ENCODE measurements around the gene PRKD3. TPM values are rescaled to one million over a fixed set of nuclear protein-coding genes. Genes with fewer than 3 reads are reported as not detected.
"Not testable (repeated sequence)": the region's sequence is repeated elsewhere in the genome, so short reads cannot be mapped to it uniquely, and the experiment has no call there.

The PRKD3 gene
- total and polyA plus RNA-seq, 2 donors (not counting 3 experiments of a cell fraction or from before 2014, with no cell fraction given), result 14.9 to 47.3 TPM

GRCh38 chr2:37295469-37296073 lies 29.1 kb downstream of the PRKD3 start:
- H3K9me1 ChIP-seq (replicated peaks; ENCODE audit: control insufficient read depth, extremely low read depth, insufficient read depth, low read length), result no peaks in the 10 kb centered on the region
- DNase-seq (ENCODE audit: low read depth, low spot score), result no peak
- TF ChIP-seq GATA2 (IDR thresholded peaks at IDR 0.05; ENCODE audit: insufficient read depth, insufficient read length, low read depth, low read length), result no peak
- no peak for TF ChIP-seq EZH2 (IDR thresholded peaks at IDR 0.05; ENCODE audit: borderline replicate concordance, low read depth, low read length, severe bottlenecking)
- TF ChIP-seq JUN (IDR thresholded peaks at IDR 0.05; ENCODE audit: borderline replicate concordance, insufficient read depth, insufficient read length, low read depth), result no peak
- TF ChIP-seq POLR2AphosphoS5 (IDR thresholded peaks at IDR 0.05; ENCODE audit: insufficient read depth, low read depth, low read length), result no peak
- no peak for TF ChIP-seq MYC (IDR thresholded peaks at IDR 0.05; ENCODE audit: low read depth, low read length)
- TF ChIP-seq FOS (IDR thresholded peaks at IDR 0.05; ENCODE audit: borderline replicate concordance, insufficient read depth, low read length), result no peak
- TF ChIP-seq MAX (IDR thresholded peaks at IDR 0.05; ENCODE audit: insufficient read depth, insufficient read length), result no peak
- no peak for TF ChIP-seq POLR2A (IDR thresholded peaks at IDR 0.05; ENCODE audit: low read depth, low read length)
- no peak for TF ChIP-seq CTCF (IDR thresholded peaks at IDR 0.05; ENCODE audit: extremely low read depth in 1 of 2, insufficient read depth in 1 of 2, low read depth in 1 of 2, low read length in 2 of 2)
- CTCF ChIA-PET, result no interaction called here
- intact Hi-C loops (cut with micrococcal nuclease) (no loop called here), dilution Hi-C loops (cut with MboI; ENCODE audit: extremely low pct_ligation_motif_present, low sequenced_read_pairs) (no loop called here)
- no peaks in the 10 kb centered on the region for H3K9me3 ChIP-seq (replicated peaks; ENCODE audit: control insufficient read depth, insufficient read depth, low read length)
- no peaks in the 10 kb centered on the region for H4K20me1 ChIP-seq (replicated peaks; ENCODE audit: control insufficient read depth, extremely low read depth, insufficient read depth, low read length)
- H3K4me1 ChIP-seq (ENCODE audit: control insufficient read depth, extremely low read depth, insufficient read depth, low read length), result no peaks in the 10 kb centered on the region
- no peaks in the 10 kb centered on the region for H3K27me3 ChIP-seq (ENCODE audit: control insufficient read depth in 2 of 2, insufficient read depth in 2 of 2, low read length in 2 of 2)
- no peak overlapping the region for H3K4me2 ChIP-seq (ENCODE audit: insufficient read depth, low read length)
- BruUV-seq (replicated peaks), result no TSS peak
- peaks cover 57% of the 10 kb centered on the region for H3K79me2 ChIP-seq (ENCODE audit: control insufficient read depth, insufficient read depth, low read length)
- no peak overlapping the region for H3K4me3 ChIP-seq (replicated peaks in 1 of 3; ENCODE audit: insufficient read depth in 1 of 3, low read depth in 1 of 3, low read length in 3 of 3)
- H3K9ac ChIP-seq (replicated peaks; ENCODE audit: extremely low read depth, insufficient read depth, low read length), result no peak overlapping the region
- FAIRE-seq, result no peak
- no peak overlapping the region for H3K27ac ChIP-seq (ENCODE audit: insufficient read depth, low read depth, low read length)
- H2AFZ ChIP-seq (ENCODE audit: low read depth, low read length), result no peak overlapping the region
- peaks cover 2 to 3% of the 10 kb centered on the region in 2 experiments for H3K36me3 ChIP-seq (ENCODE audit: control insufficient read depth in 2 of 2, extremely low read depth in 1 of 2, insufficient read depth in 2 of 2, low read length in 2 of 2)
- POLR2A ChIA-PET, result no interaction called here

- H3K4me3 ChIP-seq (replicated peaks in 1 of 3; ENCODE audit: insufficient read depth in 1 of 3, low read depth in 1 of 3, low read length in 3 of 3); POLR2A ChIA-PET; DNase-seq (ENCODE audit: low read depth, low spot score); FAIRE-seq; H3K4me1 ChIP-seq (ENCODE audit: control insufficient read depth, extremely low read depth, insufficient read depth, low read length); H4K20me1 ChIP-seq (replicated peaks; ENCODE audit: control insufficient read depth, extremely low read depth, insufficient read depth, low read length); H3K36me3 ChIP-seq (ENCODE audit: control insufficient read depth in 2 of 2, extremely low read depth in 1 of 2, insufficient read depth in 2 of 2, low read length in 2 of 2); H3K27me3 ChIP-seq (ENCODE audit: control insufficient read depth in 2 of 2, insufficient read depth in 2 of 2, low read length in 2 of 2); H2AFZ ChIP-seq (ENCODE audit: low read depth, low read length); H3K4me2 ChIP-seq (ENCODE audit: insufficient read depth, low read length); CTCF ChIA-PET; H3K9me1 ChIP-seq (replicated peaks; ENCODE audit: control insufficient read depth, extremely low read depth, insufficient read depth, low read length); BruUV-seq (replicated peaks); intact Hi-C loops (cut with micrococcal nuclease); H3K9ac ChIP-seq (replicated peaks; ENCODE audit: extremely low read depth, insufficient read depth, low read length); dilution Hi-C loops (cut with MboI; ENCODE audit: extremely low pct_ligation_motif_present, low sequenced_read_pairs); H3K27ac ChIP-seq (ENCODE audit: insufficient read depth, low read depth, low read length); H3K9me3 ChIP-seq (replicated peaks; ENCODE audit: control insufficient read depth, insufficient read depth, low read length): not testable (repeated sequence)
- peaks cover 50% of the 10 kb centered on the region for H3K79me2 ChIP-seq (ENCODE audit: control insufficient read depth, insufficient read depth, low read length)
These were observed 29.8 kb downstream of the PRKD3 start for GRCh38 chr2:37294858-37295257.
